Activated naive CD8-positive, alpha-beta T cell treated with anti-CD3 and anti-CD28 coated beads, Interleukin-2, amount 10 ng/mL, durations not matched to agents 7 days and 5 days (primary cell): ENCODE results near the gene MACROD2. TPM values are rescaled to one million over a fixed set of nuclear protein-coding genes. Genes with fewer than 3 reads are reported as not detected.

ENCODE experiments used
- ATAC-seq: fragments of 150-1000 bp; cut with Tn5 transposase; one replicate; pipeline ENCODE4 v1.10.0; 2021; ENCODE audit warnings: low read depth, moderate library complexity
- POLR2A ChIA-PET: fragments of 350-600 bp; sonication (Branson Sonifier 250); formaldehyde crosslinking; loops from one replicate; lab custom pipeline; 2021; ENCODE audit warnings: antibody characterized with exemption; lab: Charles Lee
- DNase-seq: peaks from one replicate; pipeline ENCODE4 v3.0.0; 2021
- H3K27ac Mint-ChIP-seq: one replicate; pipeline ENCODE4 v1.8.0; 2022; ENCODE audit warnings: mild to moderate bottlenecking, mixed read lengths
- H3K27me3 Mint-ChIP-seq: one replicate; pipeline ENCODE4 v1.8.0; 2022; ENCODE audit warnings: mild to moderate bottlenecking, moderate library complexity, mixed read lengths
- H3K36me3 Mint-ChIP-seq: one replicate; pipeline ENCODE4 v1.8.0; 2021; ENCODE audit warnings: mild to moderate bottlenecking, mixed read lengths
- H3K4me1 Mint-ChIP-seq: one replicate; pipeline ENCODE4 v1.8.0; 2021; ENCODE audit warnings: mixed read lengths
- H3K4me3 Mint-ChIP-seq: one replicate; pipeline ENCODE4 v1.8.0; 2022; ENCODE audit warnings: mild to moderate bottlenecking, moderate library complexity, mixed read lengths
- H3K9me3 Mint-ChIP-seq: one replicate; pipeline ENCODE4 v1.8.0; 2021; ENCODE audit warnings: mixed read lengths
- total RNA-seq, 2 experiments: library from RNA; stranded (reverse); gene quantifications; one replicate each; pipeline ENCODE4 v1.2.3, GENCODE V29; 2021

Gene MACROD2
- total RNA-seq, 2 experiments from 2014 or later, result not detected

GRCh38 chr20:15199698-15200097, 1204.4 kb downstream of the MACROD2 start:
- ATAC-seq (no peak), DNase-seq (no peak)
- H3K4me3 Mint-ChIP-seq, result no peak overlapping the region
- POLR2A ChIA-PET, result no interaction called here
- H3K36me3 Mint-ChIP-seq, result no peaks in the 10 kb centered on the region
- H3K9me3 Mint-ChIP-seq, result no peaks in the 10 kb centered on the region
- no peaks in the 10 kb centered on the region for H3K27me3 Mint-ChIP-seq
- no peaks in the 10 kb centered on the region for H3K4me1 Mint-ChIP-seq
- no peak overlapping the region for H3K27ac Mint-ChIP-seq

DNA sequence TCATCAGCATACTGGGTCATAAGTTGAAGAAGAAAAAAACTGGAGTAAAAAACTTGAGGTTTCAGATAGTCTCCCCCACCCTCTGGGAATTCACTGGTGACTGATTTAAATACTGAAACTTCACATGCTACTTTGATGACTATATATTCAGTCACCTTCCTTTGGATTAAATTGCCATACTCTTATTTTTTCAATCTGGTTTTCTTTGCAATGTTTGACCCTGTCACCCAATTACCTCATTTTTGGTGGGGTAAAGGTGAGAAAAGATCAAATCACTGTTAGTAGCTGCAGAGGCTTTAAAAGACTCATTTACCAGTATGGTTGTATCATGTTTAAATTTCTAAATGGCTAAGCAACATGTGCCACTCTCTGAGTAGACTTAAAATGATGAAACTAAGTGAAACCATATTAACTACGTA, 1204.8 kb downstream of the MACROD2 start:
- no peak for ATAC-seq
- H3K27ac Mint-ChIP-seq, result no peak overlapping the region
- H3K9me3 Mint-ChIP-seq, result no peaks in the 10 kb centered on the region
- DNase-seq, result no peak
- no peaks in the 10 kb centered on the region for H3K36me3 Mint-ChIP-seq
- no peaks in the 10 kb centered on the region for H3K4me1 Mint-ChIP-seq
- POLR2A ChIA-PET, result no interaction called here
- H3K27me3 Mint-ChIP-seq, result no peaks in the 10 kb centered on the region
- H3K4me3 Mint-ChIP-seq, result no peak overlapping the region

DNA sequence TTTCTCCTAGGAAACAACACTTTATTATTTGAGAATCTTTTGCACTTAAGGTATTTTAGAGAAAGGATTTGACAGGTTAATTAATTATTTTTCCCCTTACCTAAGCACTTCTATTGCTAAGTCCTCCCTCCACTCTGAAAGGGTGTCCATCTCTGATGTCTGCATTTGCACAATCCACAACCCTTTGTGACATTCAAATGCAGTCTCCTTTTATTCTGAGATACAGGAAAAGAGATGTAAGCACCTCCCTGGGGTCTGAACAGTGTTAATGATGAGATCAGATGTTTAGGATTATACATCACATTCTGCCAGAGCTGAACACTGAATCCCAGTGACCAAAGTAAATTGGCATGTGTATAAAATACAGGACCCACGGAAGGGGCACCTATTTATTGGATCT, 1206.3 kb downstream of the MACROD2 start:
- no peaks in the 10 kb centered on the region for H3K27me3 Mint-ChIP-seq
- POLR2A ChIA-PET, result no interaction called here
- no peaks in the 10 kb centered on the region for H3K4me1 Mint-ChIP-seq
- no peaks in the 10 kb centered on the region for H3K9me3 Mint-ChIP-seq
- ATAC-seq (no peak), DNase-seq (no peak)
- no peak overlapping the region for H3K27ac Mint-ChIP-seq
- no peak overlapping the region for H3K4me3 Mint-ChIP-seq
- H3K36me3 Mint-ChIP-seq, result no peaks in the 10 kb centered on the region

DNA sequence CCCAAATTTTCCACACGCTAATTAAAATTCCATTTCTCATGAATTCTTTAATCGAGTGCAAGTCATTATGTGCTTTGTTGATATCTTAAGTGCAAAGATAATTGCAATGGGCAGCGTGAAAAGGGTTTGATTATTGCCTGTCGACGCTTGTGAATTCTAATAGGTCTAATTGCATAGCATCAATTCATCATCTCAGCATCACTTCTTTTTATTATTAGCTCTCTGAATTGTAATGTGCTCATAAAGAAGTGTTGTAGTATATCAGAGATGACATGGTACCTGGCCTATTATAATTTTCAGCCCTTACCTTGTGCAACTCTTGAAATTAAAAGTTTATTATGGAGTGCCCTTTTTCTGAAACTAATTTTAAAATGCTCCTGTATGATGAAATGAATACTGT, 1208.9 kb downstream of the MACROD2 start:
- peaks cover 1% of the 10 kb centered on the region for H3K9me3 Mint-ChIP-seq
- no peak for ATAC-seq
- no peaks in the 10 kb centered on the region for H3K4me1 Mint-ChIP-seq
- POLR2A ChIA-PET, result no interaction called here
- H3K36me3 Mint-ChIP-seq, result no peaks in the 10 kb centered on the region
- H3K27ac Mint-ChIP-seq, result no peak overlapping the region
- H3K4me3 Mint-ChIP-seq, result no peak overlapping the region
- no peak for DNase-seq
- no peaks in the 10 kb centered on the region for H3K27me3 Mint-ChIP-seq

DNA sequence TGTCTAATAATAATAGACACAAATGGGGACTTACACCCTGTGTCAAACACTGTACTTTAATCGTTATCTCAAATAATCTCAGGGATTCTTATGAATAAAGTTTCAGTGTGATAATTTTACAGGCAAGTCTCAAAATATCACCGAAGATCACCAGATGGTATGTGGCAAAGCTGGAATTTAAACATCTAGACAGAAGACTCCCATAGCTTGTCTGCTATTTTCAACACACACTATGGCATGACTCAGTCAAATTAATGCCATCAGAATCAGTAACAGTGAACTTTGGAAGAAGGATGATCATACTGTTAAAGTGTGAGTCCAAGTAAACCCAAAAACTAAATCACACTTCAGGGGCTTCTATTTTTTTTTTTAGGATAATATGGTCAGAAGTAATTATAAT, 1209.7 kb downstream of the MACROD2 start:
- H3K27me3 Mint-ChIP-seq, result no peaks in the 10 kb centered on the region
- peaks cover 2% of the 10 kb centered on the region for H3K9me3 Mint-ChIP-seq
- H3K36me3 Mint-ChIP-seq, result no peaks in the 10 kb centered on the region
- H3K4me3 Mint-ChIP-seq, result no peak overlapping the region
- no peaks in the 10 kb centered on the region for H3K4me1 Mint-ChIP-seq
- POLR2A ChIA-PET, result no interaction called here
- no peak for ATAC-seq
- H3K27ac Mint-ChIP-seq, result no peak overlapping the region
- no peak for DNase-seq

GRCh38 chr20:15205719-15206118, 1210.4 kb downstream of the MACROD2 start:
- DNase-seq (no peak), ATAC-seq (no peak)
- Mint-ChIP-seq H3K4me3 (no peak overlapping the region), H3K27ac (no peak overlapping the region), H3K36me3 (no peaks in the 10 kb centered on the region), H3K4me1 (no peaks in the 10 kb centered on the region), H3K9me3 (peaks cover 6% of the 10 kb centered on the region), H3K27me3 (no peaks in the 10 kb centered on the region)
- POLR2A ChIA-PET, result no interaction called here

- POLR2A ChIA-PET, result no interaction called here
- DNase-seq (no peak), ATAC-seq (no peak)
- Mint-ChIP-seq H3K4me3 (no peak overlapping the region), H3K27ac (no peak overlapping the region), H3K9me3 (peaks cover 12% of the 10 kb centered on the region), H3K4me1 (no peaks in the 10 kb centered on the region), H3K36me3 (no peaks in the 10 kb centered on the region), H3K27me3 (no peaks in the 10 kb centered on the region)
These were observed 1214.2 kb downstream of the MACROD2 start for GRCh38 chr20:15209537-15209936.

- Mint-ChIP-seq H3K27ac (no peak overlapping the region), H3K4me3 (no peak overlapping the region), H3K9me3 (peaks cover 11% of the 10 kb centered on the region), H3K27me3 (no peaks in the 10 kb centered on the region), H3K36me3 (no peaks in the 10 kb centered on the region), H3K4me1 (no peaks in the 10 kb centered on the region)
- ATAC-seq, result no peak
- POLR2A ChIA-PET, result no interaction called here
- DNase-seq, result no peak
These were observed 1218.7 kb downstream of the MACROD2 start for GRCh38 chr20:15214051-15214450.

GRCh38 chr20:15220009-15220656, 1224.8 kb downstream of the MACROD2 start:
- no peaks in the 10 kb centered on the region for H3K4me1 Mint-ChIP-seq
- H3K27me3 Mint-ChIP-seq, result no peaks in the 10 kb centered on the region
- H3K4me3 Mint-ChIP-seq, result no peak overlapping the region
- POLR2A ChIA-PET, result no interaction called here
- no peak overlapping the region for H3K27ac Mint-ChIP-seq
- no peaks in the 10 kb centered on the region for H3K36me3 Mint-ChIP-seq
- DNase-seq, result no peak
- ATAC-seq, result no peak
- H3K9me3 Mint-ChIP-seq, result no peaks in the 10 kb centered on the region

- H3K4me3 Mint-ChIP-seq, result no peak overlapping the region
- POLR2A ChIA-PET, result no interaction called here
- no peak overlapping the region for H3K27ac Mint-ChIP-seq
- no peaks in the 10 kb centered on the region for H3K9me3 Mint-ChIP-seq
- no peaks in the 10 kb centered on the region for H3K4me1 Mint-ChIP-seq
- ATAC-seq, result no peak
- no peaks in the 10 kb centered on the region for H3K36me3 Mint-ChIP-seq
- no peak for DNase-seq
- no peaks in the 10 kb centered on the region for H3K27me3 Mint-ChIP-seq
These were observed 1225.7 kb downstream of the MACROD2 start for GRCh38 chr20:15220778-15221565.

DNA sequence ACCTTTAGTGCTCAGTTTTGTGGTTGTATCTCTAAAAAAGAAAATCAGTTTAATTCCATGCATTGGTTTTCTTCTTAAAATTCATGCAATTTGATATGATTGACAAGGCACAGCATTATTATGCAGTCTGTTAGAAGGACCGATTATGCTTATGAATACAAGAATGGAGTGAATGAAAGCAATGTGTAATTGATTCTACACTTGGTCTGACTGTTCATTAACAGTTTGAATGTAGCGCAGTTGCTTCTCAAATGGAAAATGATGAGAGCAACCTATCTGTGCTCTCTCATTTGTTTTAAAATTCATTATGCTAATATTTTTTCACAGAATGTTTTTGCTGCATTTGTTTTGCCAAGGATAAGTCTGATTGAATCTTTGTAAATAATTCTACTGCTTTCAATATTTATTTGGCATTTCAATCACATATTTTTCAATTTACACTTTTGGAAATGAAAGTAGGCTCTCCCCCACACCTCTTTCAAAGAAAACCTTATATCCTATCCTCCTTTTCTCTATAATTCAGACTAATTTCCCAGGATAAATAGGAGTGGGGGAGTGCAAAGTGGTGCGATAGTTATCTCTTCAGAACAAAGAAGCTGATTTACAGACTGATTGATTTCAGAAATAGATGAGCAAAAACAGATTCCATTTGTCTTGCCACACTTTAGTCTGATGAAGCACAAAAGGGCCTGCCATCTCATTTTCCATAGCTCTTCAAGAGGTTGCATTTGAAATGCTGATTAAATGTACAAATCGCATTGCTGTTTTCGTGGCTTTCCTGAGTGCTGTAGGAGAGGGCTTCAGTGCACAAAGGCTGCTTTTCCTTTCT, 1227.4 kb downstream of the MACROD2 start:
- ATAC-seq, result no peak
- POLR2A ChIA-PET, result no interaction called here
- no peaks in the 10 kb centered on the region for H3K36me3 Mint-ChIP-seq

DNA sequence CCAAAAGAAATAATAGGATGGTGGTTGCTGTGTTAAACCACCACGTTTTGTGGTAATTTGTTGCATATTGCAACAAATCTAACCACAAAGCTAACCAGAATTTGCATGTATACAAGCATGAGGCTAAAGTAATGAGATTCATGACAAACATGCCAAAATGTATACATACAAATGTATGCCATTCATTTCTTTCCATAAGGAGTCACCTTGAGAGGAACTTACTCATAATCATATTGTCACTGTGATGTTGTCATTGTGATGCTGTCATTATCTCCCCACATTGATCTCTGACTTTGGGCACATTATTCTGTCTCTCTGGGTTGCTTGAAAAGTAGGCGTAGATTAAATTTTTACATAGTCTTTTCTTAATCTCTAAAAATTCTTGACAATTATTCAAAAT, 1228.9 kb downstream of the MACROD2 start:
- no peak overlapping the region for H3K4me3 Mint-ChIP-seq
- no peaks in the 10 kb centered on the region for H3K9me3 Mint-ChIP-seq
- H3K4me1 Mint-ChIP-seq, result no peaks in the 10 kb centered on the region
- no peak for DNase-seq
- H3K36me3 Mint-ChIP-seq, result no peaks in the 10 kb centered on the region
- POLR2A ChIA-PET, result no interaction called here
- no peak overlapping the region for H3K27ac Mint-ChIP-seq
- H3K27me3 Mint-ChIP-seq, result no peaks in the 10 kb centered on the region
- ATAC-seq, result no peak

More for the DNA sequence above, 1227.4 kb downstream of the MACROD2 start:
- Mint-ChIP-seq H3K4me3 (no peak overlapping the region), H3K9me3 (no peaks in the 10 kb centered on the region), H3K27me3 (no peaks in the 10 kb centered on the region), H3K27ac (no peak overlapping the region), H3K4me1 (no peaks in the 10 kb centered on the region)
- no peak for DNase-seq

DNA sequence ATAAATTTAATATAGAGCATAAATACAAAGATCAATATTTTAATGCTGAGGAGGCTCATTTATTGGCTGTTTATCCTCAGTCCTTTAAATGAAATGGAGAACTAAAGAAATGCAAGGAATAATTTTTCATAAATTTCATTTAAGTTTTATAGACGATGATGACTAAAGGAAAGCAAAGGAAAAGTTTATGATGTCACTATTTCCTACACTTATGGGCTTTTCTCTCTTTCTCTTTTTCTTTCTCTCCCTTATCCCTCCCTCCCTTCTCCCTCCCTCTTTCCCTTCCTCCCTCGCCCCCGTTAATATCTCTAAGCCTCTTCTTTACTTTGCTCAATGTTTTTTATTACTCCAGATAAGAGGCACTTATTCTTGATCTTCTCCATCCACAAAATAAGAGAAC, 1231.8 kb downstream of the MACROD2 start:
- no peak for ATAC-seq
- Mint-ChIP-seq H3K27me3 (no peaks in the 10 kb centered on the region), H3K4me1 (no peaks in the 10 kb centered on the region), H3K36me3 (no peaks in the 10 kb centered on the region), H3K27ac (no peak overlapping the region), H3K4me3 (no peak overlapping the region), H3K9me3 (no peaks in the 10 kb centered on the region)
- POLR2A ChIA-PET, result no interaction called here
- no peak for DNase-seq
